Measurements from ENCODE around the gene KCNIP4.

DNA sequence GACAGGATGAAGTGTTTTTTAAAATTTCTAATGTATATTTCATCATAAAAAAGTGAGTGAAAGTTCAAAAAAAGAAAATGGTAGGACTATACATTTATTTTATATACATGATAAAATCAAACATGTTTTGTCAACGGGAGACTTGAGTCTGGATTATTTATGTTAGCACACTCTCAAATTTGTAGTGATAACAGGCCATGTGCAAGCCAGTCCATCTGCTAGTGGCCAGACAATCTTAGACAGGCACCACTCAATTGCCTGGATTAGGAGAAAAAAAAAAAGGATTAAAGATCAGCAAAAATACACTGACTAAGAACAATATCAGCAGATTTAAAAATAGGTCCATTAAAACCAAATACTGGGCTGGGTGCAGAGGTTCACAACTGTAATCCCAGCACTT is 71.9 kb downstream of the KCNIP4 start:
- TF ChIP-seq ARNT (IDR thresholded peaks at IDR 0.05) (no peak), BHLHE40 (IDR thresholded peaks at IDR 0.05; ENCODE audit: borderline replicate concordance) (no peak), FOXA1 (IDR thresholded peaks at IDR 0.05) (no peak), TARDBP (IDR thresholded peaks at IDR 0.05) (no peak), FOXM1 (IDR thresholded peaks at IDR 0.05; ENCODE audit: borderline replicate concordance) (no peak), ELF4 (IDR thresholded peaks at IDR 0.05) (no peak), FOXK2 (IDR thresholded peaks at IDR 0.05) (no peak), CTBP1 (IDR thresholded peaks at IDR 0.05; ENCODE audit: borderline replicate concordance) (no peak), SUZ12 (IDR thresholded peaks at IDR 0.05) (no peak), SP1 (IDR thresholded peaks at IDR 0.05) (no peak), LEF1 (IDR thresholded peaks at IDR 0.05; ENCODE audit: borderline replicate concordance) (no peak), L3MBTL2 (conservative IDR thresholded peaks at IDR 0.05) (no peak), HDGF (IDR thresholded peaks at IDR 0.05; ENCODE audit: borderline replicate concordance) (no peak)
- TF ChIP-seq, protein P1, sequence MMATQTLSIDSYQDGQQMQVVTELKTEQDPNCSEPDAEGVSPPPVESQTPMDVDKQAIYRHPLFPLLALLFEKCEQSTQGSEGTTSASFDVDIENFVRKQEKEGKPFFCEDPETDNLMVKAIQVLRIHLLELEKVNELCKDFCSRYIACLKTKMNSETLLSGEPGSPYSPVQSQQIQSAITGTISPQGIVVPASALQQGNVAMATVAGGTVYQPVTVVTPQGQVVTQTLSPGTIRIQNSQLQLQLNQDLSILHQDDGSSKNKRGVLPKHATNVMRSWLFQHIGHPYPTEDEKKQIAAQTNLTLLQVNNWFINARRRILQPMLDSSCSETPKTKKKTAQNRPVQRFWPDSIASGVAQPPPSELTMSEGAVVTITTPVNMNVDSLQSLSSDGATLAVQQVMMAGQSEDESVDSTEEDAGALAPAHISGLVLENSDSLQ (IDR thresholded peaks at IDR 0.05): no peak

Data from HEK293T (cell line).